GM10266 (cell line): ENCODE results near the gene MAD2L2.

Source experiments
- DNase-seq: peaks from one replicate; pipeline ENCODE4 v3.0.0; 2012; ENCODE audit errors: extremely low spot score
- TF ChIP-seq, protein P1 (sequence below): IDR thresholded peaks from 2 replicates; pipeline ENCODE4 v1.5.1; 2012; ENCODE audit warnings: mild to moderate bottlenecking, low read depth; ENCODE audit not compliant: control insufficient read depth, insufficient read depth; ENCODE audit errors: missing control alignments

The MAD2L2 gene

GRCh38 chr1:11671544-11672286 is 9.2 kb downstream of the MAD2L2 start:
- TF ChIP-seq, protein P1, sequence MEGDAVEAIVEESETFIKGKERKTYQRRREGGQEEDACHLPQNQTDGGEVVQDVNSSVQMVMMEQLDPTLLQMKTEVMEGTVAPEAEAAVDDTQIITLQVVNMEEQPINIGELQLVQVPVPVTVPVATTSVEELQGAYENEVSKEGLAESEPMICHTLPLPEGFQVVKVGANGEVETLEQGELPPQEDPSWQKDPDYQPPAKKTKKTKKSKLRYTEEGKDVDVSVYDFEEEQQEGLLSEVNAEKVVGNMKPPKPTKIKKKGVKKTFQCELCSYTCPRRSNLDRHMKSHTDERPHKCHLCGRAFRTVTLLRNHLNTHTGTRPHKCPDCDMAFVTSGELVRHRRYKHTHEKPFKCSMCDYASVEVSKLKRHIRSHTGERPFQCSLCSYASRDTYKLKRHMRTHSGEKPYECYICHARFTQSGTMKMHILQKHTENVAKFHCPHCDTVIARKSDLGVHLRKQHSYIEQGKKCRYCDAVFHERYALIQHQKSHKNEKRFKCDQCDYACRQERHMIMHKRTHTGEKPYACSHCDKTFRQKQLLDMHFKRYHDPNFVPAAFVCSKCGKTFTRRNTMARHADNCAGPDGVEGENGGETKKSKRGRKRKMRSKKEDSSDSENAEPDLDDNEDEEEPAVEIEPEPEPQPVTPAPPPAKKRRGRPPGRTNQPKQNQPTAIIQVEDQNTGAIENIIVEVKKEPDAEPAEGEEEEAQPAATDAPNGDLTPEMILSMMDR = no peak
- DNase-seq = no peak

DNA sequence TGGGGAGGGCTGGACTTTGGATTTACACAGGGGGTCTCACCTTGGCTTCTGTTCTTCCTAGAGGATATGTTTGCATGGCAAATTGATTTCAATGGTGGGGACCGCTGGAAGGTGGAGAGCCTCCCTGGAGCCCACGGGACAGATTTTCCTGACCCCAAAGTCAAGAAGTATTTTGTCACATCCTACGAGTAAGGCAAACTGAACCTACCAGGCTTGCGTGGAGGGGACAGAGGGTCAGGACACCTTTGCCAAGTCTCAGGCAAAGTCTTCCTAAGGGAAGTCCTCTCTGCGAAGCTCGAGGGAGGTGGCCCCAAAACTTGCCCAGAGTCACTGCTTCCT is 9.8 kb downstream of the MAD2L2 start:
- TF ChIP-seq, protein P1 = no peak
- no peak for DNase-seq

DNA sequence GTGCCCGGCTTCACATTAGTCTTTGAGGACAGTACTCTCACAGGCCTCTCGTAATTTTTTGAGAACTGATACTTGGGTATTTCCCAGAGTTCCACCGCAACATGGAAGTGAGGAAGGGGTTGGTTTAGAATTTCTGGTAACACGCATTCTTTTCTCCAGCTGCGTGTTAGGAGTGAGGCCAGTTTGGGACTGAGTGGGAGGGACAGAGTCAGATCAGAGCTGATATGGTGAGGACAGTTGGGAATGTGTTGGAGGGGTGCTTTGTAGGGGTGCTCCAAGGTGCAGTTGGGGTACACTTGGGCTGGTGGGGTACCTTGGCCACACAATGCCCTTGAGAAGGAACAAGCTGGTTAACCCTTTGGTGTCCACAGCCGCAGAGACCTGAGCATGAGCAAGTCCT is 10.2 kb downstream of the MAD2L2 start:
- no peak for DNase-seq
- TF ChIP-seq, protein P1 = no peak

DNA sequence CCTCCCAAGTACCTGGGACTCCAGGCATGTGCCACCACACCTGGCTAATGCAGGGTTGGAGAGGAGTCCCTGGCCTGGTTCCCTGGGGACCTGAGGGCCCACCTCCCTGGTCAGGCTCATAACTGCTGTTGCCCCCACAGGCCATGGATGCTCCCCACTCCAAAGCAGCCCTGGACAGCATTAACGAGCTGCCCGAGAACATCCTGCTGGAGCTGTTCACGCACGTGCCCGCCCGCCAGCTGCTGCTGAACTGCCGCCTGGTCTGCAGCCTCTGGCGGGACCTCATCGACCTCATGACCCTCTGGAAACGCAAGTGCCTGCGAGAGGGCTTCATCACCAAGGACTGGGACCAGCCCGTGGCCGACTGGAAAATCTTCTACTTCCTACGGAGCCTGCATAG is 12.4 kb downstream of the MAD2L2 start:
- no peak for DNase-seq

GRCh38 chr1:11664336-11665065 is 16.4 kb downstream of the MAD2L2 start:
- peak; percentile 73 for DNase-seq
- TF ChIP-seq, protein P1 = no peak

More for the DNA sequence above, 12.4 kb downstream of the MAD2L2 start:
- TF ChIP-seq, protein P1 = no peak

- TF ChIP-seq, protein P1 = no peak
- no peak for DNase-seq
Measured at GRCh38 chr1:11661103-11661502, 19.8 kb downstream of the MAD2L2 start.

- no peak for DNase-seq
- TF ChIP-seq, protein P1 = no peak
Measured at GRCh38 chr1:11659748-11660147, 21.2 kb downstream of the MAD2L2 start.
